Upper lobe of left lung (tissue), 4 donors: Measurements from ENCODE around the gene MEGF6.

ENCODE experiments used
- CTCF ChIP-seq, 6 experiments: fragments of 450-650 bp in 4 of 6; fragments of 200-600 bp in 2 of 6; sonication (generic) in 2 of 6; IDR thresholded peaks; one replicate each; pipeline ENCODE4 v1.5.1; 2016 to 2019; ENCODE audit warnings: antibody characterized with exemption in 6 of 6
- EP300 ChIP-seq, 4 donors: sonication (generic); formaldehyde crosslinking; IDR thresholded peaks; one replicate each; pipeline ENCODE4 v1.5.1; 2017; ENCODE audit warnings: antibody characterized with exemption in 4 of 4, control low read depth in 2 of 4
- POLR2A ChIP-seq, 4 donors: fragments of 450-650 bp; IDR thresholded peaks; one replicate each; pipeline ENCODE4 v1.5.1; 2016 to 2017; ENCODE audit warnings: antibody characterized with exemption in 4 of 4, mild to moderate bottlenecking in 2 of 4
- POLR2AphosphoS5 ChIP-seq, 2 donors: sonication (generic); formaldehyde crosslinking; IDR thresholded peaks; one replicate each; pipeline ENCODE4 v1.5.1; 2017; ENCODE audit warnings: antibody characterized with exemption in 2 of 2

GRCh38 chr1:3466366-3467075 is 144.8 kb downstream of the MEGF6 start:
- TF ChIP-seq CTCF (IDR thresholded peaks at IDR 0.05) (no peak), EP300 (IDR thresholded peaks at IDR 0.05) (no peak), POLR2A (IDR thresholded peaks at IDR 0.05) (no peak), POLR2AphosphoS5 (IDR thresholded peaks at IDR 0.05) (no peak)
